ENCODE data around the gene BDH2. TPM values are rescaled to one million over a fixed set of nuclear protein-coding genes. Genes with fewer than 3 reads are reported as not detected.

BDH2 gene
- total and polyA plus RNA-seq, 2 of the 8 experiments (the other 6 are each of a cell fraction or from before 2014, with no cell fraction given): 46.0 to 46.2 TPM

GRCh38 chr4:103032574-103032973 is 67.1 kb downstream of the BDH2 start (continued):
- TF ChIP-seq TCF12 (IDR thresholded peaks at IDR 0.05; ENCODE audit: low read depth, low read length) (peak; percentile 48; the same call in 1 of the 2 replicates), JUN (IDR thresholded peaks at IDR 0.05; ENCODE audit: low read depth, low read length) (no peak)
